ENCODE results near the gene TNS3. TPM values are rescaled to one million over a fixed set of nuclear protein-coding genes. Genes with fewer than 3 reads are reported as not detected.

TNS3 gene
- total RNA-seq, 1 experiment from 2014 or later, result 61.7 TPM

DNA sequence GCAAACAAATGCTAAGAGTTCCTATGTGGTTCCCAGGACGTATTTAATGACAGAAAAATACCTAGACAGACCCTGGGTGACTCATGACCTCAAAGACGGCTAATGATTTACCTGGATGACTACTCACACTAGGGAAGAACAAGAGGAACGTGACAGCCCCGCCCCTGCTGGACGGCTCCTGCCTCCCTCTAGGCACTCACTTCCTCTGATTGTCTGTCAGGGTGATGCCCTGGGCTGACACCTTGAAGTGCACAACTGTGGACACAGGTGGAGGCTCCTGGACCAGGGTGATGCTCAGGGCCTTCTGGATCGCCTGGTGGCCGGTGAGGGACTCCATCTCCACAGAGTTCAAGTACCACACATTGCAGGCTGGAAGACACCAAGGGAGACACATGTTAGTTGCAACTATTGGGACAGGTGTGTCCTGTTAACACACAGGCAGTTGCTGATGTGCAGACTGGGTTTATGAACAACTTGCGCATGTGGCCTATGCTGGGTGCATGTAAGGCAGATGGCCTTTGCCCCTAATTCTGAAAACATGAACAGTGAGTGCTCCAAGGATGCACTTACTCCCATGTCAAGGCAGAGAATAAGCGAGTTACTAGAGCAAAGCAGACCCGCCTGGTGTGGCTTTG lies 298.3 kb downstream of the TNS3 start:
- in situ Hi-C loops (cut with HindIII; ENCODE audit: low pct_unique_long_range_greater_than_20kb, low sequenced_read_pairs), result no loop called here
- DNase-seq (ENCODE audit: low read depth, low spot score), result no peak

DNA sequence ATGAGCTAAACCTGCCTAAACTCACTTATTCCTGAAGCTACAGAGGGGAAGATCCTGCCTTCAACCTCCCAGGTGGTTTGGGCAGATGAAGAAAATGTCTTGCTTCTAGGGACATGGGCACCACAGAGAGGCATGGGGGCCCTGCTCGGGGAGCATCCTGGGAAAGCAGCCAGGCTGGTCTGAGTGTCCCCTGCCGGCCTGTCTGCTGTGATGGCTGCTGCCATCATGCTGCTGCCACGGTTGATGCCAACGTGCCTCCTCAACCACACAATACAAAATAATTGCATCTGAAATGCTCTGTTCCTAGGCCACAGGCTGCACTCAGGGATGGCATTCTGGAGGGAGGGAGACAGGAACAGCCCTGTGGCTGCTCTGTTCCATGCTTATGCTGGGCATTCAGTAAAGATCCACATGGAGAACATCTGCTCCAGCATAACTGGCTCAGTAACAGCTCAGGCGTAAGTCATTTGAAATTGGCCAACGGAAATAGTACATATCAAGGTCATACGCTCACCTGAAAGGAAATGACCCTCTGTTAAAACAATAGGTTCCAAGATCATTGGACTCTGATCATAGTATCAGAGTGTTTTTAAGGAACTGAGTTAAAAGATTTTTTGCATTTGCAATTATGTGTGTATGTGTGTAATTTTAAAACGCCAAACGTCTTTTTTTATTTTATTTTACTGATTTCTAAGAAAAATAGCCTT lies 299.0 kb downstream of the TNS3 start:
- in situ Hi-C loops (cut with HindIII; ENCODE audit: low pct_unique_long_range_greater_than_20kb, low sequenced_read_pairs), result no loop called here
- DNase-seq (ENCODE audit: low read depth, low spot score), result no peak

DNA sequence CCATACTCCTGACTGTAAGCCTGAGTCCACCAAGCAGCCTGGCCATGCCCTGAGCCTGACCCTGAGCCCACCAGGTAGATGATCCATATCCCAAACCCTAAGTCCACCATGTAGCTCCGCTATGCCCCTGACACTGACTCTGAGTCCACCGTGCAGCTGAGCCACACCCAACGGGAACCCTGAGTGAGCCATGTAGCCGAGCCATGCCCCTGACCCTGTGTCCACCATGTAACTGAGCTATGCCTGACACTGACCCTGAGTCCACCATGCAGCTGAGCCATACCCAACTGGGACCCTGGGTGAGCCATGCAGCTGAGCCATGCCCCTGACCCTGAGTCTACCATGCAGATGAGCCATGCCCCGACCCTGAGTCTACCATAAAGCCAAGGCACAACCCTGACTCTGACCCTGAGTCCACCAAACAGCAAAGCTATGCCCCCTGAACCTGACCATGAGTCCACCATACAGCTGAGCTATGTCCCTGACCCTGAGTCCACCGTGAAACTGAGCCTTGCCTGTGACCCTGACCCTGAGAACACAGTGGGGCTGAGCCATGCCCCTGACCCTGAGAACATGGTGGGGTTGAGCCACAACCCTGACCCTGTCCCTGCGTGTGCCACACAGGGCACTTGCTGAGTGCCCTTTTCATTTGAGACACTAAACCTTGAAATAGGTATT lies 299.8 kb downstream of the TNS3 start:
- in situ Hi-C loops (cut with HindIII; ENCODE audit: low pct_unique_long_range_greater_than_20kb, low sequenced_read_pairs), result no loop called here
- DNase-seq (ENCODE audit: low read depth, low spot score), result no peak

DNA sequence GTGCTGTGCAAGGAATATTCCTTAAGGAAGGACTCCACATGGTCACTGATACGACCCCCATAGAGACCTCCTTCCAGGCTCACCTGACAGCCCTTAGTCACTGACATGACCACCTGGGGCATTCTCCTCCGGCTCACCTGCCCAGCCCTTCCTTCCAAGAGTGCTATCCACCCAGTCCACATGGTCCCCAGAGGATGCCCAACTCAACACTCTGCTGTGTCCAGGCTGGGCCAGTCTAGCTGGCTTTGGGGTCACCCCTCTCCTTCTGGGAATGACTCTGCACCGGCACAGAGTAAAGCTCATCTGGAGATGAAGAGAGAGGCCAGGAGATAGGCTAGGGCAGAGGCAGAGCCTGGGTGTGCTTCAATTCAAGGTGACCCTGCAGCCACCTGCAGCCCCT lies 300.8 kb downstream of the TNS3 start:
- no peak for DNase-seq (ENCODE audit: low read depth, low spot score)
- in situ Hi-C loops (cut with HindIII; ENCODE audit: low pct_unique_long_range_greater_than_20kb, low sequenced_read_pairs), result no loop called here

DNA sequence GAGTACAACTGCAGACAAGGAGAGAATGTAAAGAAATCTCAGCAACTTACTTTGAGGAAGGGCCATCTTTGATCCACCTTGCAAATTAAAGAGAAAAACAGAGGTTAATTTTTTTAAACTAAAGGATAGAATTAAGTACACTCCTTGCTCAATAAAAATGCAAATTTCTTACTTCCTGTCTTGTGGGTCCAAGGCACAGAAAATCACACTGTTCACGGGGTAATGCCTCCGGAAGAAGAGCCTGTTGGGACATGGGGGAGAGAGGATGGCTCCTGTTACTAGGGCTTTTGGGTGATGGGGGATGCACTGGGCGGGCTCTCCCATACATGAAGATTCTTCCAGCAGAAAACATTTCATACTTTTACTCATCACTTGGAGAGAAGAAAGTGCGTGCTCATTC lies 301.8 kb downstream of the TNS3 start:
- in situ Hi-C loops (cut with HindIII; ENCODE audit: low pct_unique_long_range_greater_than_20kb, low sequenced_read_pairs), result no loop called here
- no peak for DNase-seq (ENCODE audit: low read depth, low spot score)

DNA sequence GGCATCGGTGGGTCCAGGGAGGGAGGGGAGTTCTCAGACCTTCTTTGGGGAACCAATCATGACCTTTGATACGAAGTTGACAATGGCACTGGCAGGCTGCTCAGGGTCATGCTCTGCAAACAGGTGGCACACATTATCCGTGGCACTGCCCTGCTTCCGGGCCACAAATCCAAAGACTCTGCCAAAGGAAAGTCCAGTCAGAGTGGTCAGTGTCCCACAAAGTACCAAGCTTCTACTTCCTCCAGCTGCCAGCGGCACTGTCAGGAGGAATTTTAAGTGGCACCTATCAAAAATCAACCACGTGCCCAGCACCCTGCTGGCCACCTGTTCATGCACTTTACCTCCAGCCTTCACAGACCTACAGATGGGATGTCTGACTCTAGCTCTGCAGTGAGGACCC lies 303.9 kb downstream of the TNS3 start:
- in situ Hi-C loops (cut with HindIII; ENCODE audit: low pct_unique_long_range_greater_than_20kb, low sequenced_read_pairs), result no loop called here
- no peak for DNase-seq (ENCODE audit: low read depth, low spot score)

DNA sequence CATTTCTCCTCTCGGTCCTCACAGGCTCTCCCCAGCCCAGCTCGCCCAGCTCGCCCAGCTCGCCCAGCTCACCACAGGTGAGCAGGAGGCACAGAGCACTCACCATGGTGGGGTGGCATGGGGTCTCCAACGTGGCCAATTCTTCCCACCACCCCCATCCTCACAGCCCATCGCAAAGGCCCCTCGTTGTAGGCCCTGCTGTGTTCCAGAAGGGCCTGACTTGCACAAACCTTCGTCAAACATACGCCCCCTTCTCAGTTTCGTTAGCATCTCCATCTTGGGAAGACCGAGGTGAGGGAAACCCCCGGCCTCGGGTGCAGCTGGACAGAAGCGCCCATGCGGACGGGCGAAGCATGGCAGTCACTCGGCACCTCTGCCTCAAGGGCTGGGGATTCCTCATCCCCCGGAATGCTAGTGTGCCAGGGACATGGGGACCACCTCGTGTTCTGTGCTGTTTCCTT lies 304.6 kb downstream of the TNS3 start:
- DNase-seq (ENCODE audit: low read depth, low spot score), result no peak
- in situ Hi-C loops (cut with HindIII; ENCODE audit: low pct_unique_long_range_greater_than_20kb, low sequenced_read_pairs), result no loop called here

DNA sequence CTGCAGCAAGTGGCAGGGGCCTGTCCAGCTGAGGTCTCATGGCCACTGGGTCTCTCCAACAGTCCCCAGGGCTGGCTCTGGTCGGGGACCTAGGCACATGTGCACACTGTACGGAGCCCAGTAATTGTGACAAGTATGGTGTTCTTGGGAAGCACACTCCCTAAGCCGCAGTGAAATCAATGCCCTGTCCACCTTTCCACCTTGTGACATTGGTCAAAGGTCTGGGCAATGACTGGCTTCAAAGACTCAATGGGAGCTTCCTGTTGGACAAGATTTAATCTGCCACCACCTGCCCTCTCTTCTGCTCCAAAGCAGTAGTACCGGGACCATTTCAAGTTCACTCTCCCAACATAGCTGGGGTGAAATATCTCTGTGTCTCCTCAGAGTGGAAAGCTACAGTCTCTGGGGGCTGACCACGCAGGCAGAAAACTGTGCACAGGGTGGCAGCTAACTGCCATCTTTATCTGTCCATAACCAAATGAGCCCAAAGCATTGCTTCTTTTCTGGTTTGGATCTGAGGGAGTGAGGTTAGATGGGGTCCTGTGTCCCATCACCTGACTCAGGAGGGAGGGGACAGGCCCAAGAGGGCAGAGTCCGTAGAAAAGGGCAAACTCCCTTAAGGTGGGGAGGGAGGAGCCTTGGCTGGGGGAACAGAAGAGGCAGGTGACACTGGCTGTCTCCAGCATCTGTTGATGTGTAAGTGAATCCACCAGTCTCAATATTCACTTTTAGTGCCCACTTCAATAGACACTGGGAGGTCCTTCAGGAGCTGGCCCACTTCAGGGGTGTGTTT lies 307.7 kb downstream of the TNS3 start:
- no peak for DNase-seq (ENCODE audit: low read depth, low spot score)
- in situ Hi-C loops (cut with HindIII; ENCODE audit: low pct_unique_long_range_greater_than_20kb, low sequenced_read_pairs), result no loop called here

DNA sequence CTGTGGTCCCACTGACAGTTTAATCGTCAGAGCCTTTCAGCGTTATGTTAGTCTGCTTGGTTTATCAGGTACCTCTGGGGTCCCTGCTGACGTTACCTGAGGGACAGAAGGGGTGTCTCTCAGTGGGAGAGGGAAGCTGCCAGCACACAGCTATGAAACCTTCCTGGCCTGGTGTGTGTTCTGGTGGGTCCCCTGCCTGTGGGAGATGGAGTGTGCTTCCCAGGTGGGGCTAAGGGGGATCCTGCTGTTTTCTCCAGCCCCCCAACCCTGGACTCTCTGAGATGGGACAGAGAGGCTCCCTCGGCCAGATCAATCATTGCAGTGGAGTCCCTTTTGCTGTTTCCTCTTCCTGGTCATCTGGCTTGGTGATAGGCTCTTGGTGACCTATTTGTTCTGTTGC lies 308.8 kb downstream of the TNS3 start:
- in situ Hi-C loops (cut with HindIII; ENCODE audit: low pct_unique_long_range_greater_than_20kb, low sequenced_read_pairs), result no loop called here

DNA sequence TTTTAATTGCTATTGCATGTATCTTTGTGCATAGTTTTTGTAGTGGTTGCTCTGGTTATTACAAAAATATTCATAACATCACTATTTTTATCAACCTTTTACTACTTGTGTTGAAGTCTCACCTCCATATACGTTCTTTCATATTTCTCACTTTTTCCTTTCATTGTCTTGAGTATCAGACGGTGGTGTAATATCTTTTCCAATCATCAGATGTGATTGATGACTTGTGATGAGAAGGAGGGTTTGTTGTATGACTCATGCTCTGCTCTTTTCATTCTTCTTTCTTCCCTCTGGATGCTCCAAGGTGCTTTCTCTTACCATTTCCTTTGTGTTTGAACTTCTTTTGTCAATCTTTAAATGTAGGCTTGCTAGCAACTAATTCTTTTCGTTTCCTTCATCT lies 310.2 kb downstream of the TNS3 start:
- no peak for DNase-seq (ENCODE audit: low read depth, low spot score)
- in situ Hi-C loops (cut with HindIII; ENCODE audit: low pct_unique_long_range_greater_than_20kb, low sequenced_read_pairs), result no loop called here

More for the DNA sequence above, 308.8 kb downstream of the TNS3 start:
- no peak for DNase-seq (ENCODE audit: low read depth, low spot score)

DNA sequence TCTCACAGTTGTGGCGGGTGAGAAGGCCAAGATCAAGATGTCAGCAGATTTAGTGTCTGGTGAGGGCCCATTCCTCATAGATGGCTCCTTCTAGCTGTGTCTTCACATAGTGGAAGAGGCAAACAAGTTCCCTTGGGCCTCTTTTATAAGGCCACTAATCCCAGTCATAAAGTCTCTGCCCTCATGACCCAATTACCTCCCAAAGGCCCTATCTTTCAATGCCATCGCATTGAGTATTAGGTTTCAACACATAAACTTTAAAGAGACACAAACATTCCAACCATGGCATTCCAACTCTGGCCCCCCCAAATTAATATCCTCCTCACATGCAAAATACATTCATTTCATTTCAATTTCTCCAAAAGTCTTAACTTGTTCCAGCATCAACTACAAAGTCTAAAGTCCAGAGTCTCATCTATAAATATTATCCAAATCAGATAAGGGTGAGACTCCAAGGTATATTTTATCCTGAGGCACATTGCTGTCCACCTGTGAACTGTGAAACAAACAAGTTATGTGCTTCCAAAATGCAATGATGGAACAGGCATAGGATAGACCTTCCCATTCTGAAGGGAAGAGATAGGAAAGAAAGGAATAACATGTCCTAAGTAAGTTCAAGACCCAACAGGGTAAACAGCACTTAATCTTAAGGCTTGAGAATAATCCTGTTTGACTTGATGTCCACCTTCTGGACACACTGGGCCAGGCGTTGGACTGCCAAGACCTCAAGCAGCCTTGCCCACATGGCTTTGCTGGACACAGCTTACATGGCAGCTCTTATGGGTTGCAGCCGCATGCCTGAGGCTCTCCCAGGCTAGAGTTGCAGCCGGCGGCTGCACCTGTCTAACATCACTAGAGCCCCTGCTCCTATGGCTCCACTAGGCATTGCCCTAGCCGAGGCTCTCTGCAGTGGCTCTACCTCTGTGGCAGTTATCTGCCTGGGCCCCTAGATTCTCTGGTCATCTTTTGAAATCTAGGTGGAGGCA lies 312.8 kb downstream of the TNS3 start:
- in situ Hi-C loops (cut with HindIII; ENCODE audit: low pct_unique_long_range_greater_than_20kb, low sequenced_read_pairs), result no loop called here
- DNase-seq (ENCODE audit: low read depth, low spot score), result no peak

DNA sequence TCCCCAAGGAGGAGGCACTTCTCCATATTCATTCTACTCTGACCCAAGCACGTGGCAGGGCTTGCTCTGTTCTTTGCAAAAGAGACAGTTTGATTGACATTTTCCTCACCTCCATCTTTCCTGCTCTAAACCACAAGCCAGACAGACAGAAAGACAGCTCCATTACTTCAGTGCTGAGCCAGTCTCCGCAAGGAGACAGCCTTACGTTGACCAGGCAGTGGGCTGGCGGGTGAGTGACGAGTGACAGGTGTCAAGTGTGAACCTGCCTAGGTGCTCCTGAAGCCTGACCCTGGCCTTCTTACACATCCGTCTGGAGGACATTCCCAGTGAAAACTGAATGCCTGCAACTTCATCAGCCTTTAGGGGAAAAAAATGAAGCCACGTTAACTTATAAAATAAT lies 314.6 kb downstream of the TNS3 start:
- no peak for DNase-seq (ENCODE audit: low read depth, low spot score)
- in situ Hi-C loops (cut with HindIII; ENCODE audit: low pct_unique_long_range_greater_than_20kb, low sequenced_read_pairs), result no loop called here

DNA sequence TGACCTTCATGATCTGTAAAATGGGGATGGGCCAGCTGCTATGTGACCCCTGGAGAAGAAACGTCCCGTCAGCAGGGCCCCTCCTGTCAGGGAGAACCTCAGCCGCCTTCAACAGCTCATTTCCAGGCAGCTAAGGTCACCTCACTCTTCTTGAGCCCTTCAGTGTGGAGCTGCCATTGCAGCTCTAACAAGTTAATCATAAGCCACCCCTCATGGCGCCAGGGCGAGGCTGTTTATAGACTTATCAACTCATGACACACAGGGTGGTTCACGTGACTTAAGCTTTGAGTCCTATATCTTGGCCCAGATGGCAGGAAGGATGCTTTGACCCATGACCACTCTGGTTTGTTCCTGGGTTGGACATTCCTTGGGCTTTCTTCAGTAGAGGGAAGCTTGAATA lies 315.1 kb downstream of the TNS3 start:
- no peak for DNase-seq (ENCODE audit: low read depth, low spot score)
- in situ Hi-C loops (cut with HindIII; ENCODE audit: low pct_unique_long_range_greater_than_20kb, low sequenced_read_pairs), result no loop called here

DNA sequence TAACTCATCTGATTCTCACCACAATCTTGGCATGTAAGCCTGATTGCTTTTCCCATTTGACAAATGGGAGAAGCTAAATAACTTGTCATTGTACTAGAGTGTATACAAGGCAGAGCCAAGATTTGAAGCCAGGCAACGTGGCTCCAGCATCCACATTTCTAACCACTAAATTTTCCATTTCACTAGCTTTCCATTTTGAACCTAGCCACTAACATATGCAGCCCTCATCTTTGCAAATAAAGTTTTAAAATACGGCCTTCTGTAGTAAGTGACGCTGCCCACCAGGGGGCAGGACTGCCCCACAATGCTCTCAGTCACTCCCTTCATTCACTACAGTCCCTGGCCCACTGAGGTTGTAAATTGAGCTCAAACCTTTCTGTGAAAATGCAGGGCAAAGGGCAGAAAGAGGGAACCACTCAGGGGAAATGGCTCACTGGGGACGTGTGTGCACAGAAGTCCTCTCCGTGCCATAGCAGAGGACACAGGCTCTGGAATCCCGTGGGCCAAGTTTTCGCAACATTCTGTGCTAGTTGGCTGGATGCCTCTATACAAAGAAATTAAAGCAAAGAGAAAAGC lies 315.7 kb downstream of the TNS3 start:
- peak; percentile 79 for DNase-seq (ENCODE audit: low read depth, low spot score)
- in situ Hi-C loops (cut with HindIII; ENCODE audit: low pct_unique_long_range_greater_than_20kb, low sequenced_read_pairs), result no loop called here

DNA sequence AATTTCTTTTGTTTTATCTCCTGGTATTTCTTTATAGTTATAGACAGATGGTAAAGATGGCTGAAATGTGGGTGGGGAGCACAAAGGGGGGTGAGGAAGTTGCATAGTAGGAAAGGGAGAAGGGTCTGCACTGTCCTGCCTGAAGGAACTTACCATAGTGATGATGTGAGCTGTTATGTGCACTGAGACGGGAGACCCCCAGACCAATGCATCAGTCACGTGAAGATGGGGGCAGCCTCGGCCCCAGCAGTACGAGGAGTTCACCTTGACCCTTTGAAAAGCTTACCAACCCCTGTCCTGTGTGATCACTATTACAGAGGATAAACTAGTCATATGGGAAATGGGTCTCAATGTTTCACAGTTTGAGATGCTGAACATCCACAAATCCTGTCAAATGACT lies 316.3 kb downstream of the TNS3 start:
- in situ Hi-C loops (cut with HindIII; ENCODE audit: low pct_unique_long_range_greater_than_20kb, low sequenced_read_pairs), result no loop called here
- no peak for DNase-seq (ENCODE audit: low read depth, low spot score)

DNA sequence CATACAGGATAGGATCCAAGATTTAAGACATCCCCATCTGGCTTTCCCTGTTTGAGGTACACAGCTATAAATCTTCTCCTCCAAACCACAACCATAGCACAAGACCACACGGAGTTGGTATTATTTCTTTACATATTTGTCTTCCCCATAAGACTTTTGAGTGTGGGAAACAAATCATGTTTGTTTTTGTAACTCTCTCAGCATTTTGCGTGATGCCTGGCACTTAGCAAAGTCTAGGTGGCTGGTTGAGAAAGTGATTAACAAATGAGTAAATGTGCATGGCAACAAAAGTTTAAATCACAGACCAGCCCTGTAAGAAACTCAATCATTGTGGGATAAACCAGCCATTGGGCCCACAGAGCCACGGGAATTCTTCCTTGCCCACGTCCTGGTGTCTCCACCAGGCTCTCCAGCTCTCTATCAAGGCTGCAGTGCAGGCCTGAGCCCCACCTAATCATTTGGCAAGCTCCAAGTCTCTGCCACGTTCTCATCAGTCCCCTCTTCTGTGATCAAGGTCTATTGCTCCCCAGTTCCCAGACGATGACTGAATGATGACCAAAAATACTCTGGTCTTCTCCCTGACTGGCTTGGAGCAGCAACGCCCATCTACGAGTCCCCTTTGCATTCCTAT lies 317.8 kb downstream of the TNS3 start:
- in situ Hi-C loops (cut with HindIII; ENCODE audit: low pct_unique_long_range_greater_than_20kb, low sequenced_read_pairs), result no loop called here
- no peak for DNase-seq (ENCODE audit: low read depth, low spot score)

Measured in SK-MEL-5 (cell line).